Myocyte (in vitro differentiated cells): ENCODE data around the gene AUP1. TPM values are rescaled to one million over a fixed set of nuclear protein-coding genes. Genes with fewer than 3 reads are reported as not detected.
"Not testable (repeated sequence)": the region's sequence is repeated elsewhere in the genome, so short reads cannot be mapped to it uniquely, and the experiment has no call there.

Source experiments
- DNase-seq: peaks from one replicate; pipeline ENCODE4 v3.0.0-alpha.2; 2012; ENCODE audit warnings: low read depth
- polyA plus RNA-seq: library from polyadenylated mRNA; unstranded; fragments of >200 nt; gene quantifications from one replicate; pipeline ENCODE4 v1.2.1, GENCODE V29; 2012; ENCODE audit warnings: missing spikeins
- total RNA-seq: library from RNA; depleted of rRNA; stranded (reverse); fragments of >200 nt; gene quantifications from 2 replicates; pipeline ENCODE4 v1.2.3, GENCODE V29; 2014

AUP1 gene, protein sequence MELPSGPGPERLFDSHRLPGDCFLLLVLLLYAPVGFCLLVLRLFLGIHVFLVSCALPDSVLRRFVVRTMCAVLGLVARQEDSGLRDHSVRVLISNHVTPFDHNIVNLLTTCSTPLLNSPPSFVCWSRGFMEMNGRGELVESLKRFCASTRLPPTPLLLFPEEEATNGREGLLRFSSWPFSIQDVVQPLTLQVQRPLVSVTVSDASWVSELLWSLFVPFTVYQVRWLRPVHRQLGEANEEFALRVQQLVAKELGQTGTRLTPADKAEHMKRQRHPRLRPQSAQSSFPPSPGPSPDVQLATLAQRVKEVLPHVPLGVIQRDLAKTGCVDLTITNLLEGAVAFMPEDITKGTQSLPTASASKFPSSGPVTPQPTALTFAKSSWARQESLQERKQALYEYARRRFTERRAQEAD
- 111 and 125 TPM in 2 replicates for total RNA-seq
- 117 TPM for polyA plus RNA-seq

DNA sequence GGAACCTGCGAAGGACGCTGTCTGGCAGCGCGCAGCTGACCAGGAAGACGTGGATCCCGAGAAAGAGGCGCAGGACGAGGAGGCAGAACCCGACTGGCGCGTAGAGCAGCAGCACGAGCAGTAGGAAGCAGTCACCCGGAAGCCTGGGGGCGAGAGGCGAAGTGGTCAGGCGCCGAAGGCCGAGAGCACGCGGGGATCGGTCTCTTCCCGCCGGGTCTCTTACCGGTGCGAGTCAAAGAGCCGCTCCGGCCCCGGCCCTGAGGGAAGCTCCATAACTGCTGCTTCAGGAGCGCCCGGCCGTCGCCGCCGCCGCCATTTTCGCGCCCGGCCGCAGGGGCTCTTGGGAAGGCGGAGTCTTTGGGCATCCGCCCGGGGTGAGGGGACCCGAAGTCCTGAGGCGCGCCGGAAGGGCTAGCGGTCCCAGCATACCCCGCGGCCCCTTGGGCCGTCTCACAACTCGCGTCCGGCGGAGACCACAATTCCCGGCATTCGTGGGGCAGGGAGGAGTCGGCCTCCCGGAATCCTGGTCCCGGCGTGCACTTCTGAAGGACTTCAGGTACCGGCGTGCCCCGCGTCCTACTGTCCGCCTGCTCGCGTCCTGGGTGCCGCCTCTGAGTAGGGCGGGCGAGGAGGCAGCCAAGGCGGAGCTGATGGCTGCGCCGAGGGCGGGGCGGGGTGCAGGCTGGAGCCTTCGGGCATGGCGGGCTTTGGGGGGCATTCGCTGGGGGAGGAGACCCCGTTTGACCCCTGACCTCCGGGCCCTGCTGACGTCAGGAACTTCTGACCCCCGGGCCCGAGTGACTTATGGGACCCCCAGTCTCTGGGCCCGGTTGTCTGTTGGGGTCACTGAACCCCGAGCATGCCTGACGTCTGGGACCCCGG lies at the start of gene AUP1, which contains the start of gene HTRA2:
Gene AUP1 (minus strand): TSS at position 350 of the 882 bp plus-strand sequence. CDS start 77 bp downstream, at position 273.
Gene HTRA2 (plus strand): TSS at position 577 of the 882 bp plus-strand sequence. CDS start 74 bp downstream, at position 651.
- DNase-seq: peak; percentile 100

GRCh38 chr2:74578408-74578807 lies 48.9 kb upstream of the AUP1 start:
- no peak for DNase-seq

DNA sequence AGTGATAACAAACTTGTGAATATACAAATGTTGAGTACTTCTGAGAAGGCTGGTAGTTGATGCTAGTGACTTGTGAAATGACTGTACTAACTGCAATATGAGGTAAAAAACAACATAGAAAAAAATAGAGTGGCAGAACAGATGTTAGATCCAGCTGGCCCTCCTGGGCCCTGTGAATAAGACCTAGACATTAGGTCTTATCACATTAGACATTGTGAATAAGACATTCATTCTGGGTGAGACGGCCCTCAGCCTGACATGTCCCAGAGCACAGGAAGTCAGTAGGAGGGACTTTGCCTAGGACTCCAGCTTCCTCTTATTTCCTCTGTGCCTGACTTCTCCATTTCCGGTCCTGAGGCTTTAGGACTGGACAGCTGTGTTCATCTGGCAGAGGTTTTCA lies 47.9 kb upstream of the AUP1 start:
- DNase-seq: peak; percentile 71

- DNase-seq: peak; percentile 41
These were observed 47.3 kb upstream of the AUP1 start for GRCh38 chr2:74576863-74577229.

- DNase-seq: peak; percentile 77
These were observed 46.8 kb upstream of the AUP1 start for GRCh38 chr2:74576211-74576862.

GRCh38 chr2:74575320-74575719 lies 45.8 kb upstream of the AUP1 start:
- DNase-seq: no peak

DNA sequence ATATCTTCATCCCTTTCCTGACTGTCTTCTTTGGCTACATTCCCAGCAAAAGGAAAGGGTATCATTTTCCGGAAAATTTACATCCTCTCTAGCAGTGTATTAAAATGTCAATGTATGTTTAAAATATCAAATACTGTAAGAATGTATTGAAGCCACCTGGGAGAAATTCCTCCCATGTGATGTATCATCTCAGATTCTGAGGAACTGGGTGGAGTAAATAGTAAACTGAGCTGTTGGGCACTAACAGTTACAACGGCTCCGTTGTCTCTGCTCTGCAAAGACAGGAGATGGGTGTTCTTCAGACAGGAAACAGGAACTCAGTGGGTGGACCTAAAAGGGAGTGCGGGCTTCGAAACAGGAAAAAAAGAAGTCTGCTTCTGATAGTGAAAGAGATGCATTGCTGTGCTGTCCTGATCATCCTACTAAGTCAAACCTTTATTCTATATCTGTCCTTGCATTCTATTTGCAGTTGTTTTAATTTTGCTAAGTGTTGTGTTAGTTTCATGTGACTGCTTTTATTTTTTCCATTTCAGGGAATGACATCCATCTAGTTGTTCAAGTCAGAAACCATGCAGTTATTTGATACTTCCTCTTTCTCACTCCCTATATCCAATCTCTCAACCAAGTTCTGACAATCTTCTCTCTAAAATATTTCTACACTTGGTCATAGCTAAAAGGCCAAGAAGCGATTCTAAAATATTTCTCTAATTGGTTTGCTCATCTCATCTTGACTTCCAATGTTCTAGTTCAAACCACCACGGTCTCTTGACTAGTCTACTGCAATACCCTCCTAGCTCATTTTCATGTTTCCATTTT lies 44.4 kb upstream of the AUP1 start:
- DNase-seq: no peak

GRCh38 chr2:74572178-74572925 lies 42.8 kb upstream of the AUP1 start:
- no peak for DNase-seq

- no peak for DNase-seq
These were observed 41.6 kb upstream of the AUP1 start for GRCh38 chr2:74571058-74571457.

- DNase-seq: no peak
These were observed 40.2 kb upstream of the AUP1 start for GRCh38 chr2:74569686-74570085.

- DNase-seq: no peak
These were observed 38.4 kb upstream of the AUP1 start for GRCh38 chr2:74567881-74568280.

DNA sequence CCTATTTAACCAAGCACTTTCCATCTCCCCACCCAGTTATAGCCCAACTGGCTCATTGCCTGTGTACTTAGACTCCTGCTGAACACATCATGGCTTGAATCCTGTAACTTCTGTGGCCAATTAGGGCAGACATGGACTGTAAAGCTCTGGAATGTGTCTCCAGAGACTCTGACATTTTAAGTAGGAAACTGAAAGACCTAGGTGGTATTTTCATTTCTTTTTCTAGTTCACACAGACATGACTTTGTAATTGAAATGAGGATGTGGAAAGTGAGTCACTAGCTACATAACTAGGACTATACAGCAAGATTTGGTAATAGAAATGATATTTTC lies 37.2 kb upstream of the AUP1 start:
- peak; percentile 33 for DNase-seq

- no peak for DNase-seq
These were observed 36.7 kb upstream of the AUP1 start for GRCh38 chr2:74566076-74566753.

DNA sequence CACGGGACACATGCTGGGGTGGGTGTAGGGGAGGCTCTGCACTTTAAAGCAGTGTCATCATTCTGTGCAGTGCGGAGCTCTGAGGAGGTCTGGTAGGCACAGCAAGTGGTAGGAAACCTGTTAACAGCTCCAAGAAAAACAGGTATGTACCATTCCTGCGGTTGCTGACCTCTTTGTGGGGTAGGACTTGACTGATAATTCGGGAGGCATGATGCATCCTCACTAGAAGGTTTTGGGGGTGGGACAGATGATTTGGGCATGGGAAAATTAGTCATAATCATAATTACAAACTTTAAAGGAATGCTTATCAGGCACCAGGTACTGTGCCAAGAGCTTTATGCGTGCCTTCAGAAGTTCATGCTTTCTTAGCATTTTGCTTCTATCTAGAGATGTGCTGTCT lies 34.7 kb upstream of the AUP1 start:
- no peak for DNase-seq

GRCh38 chr2:74562126-74562775 lies 32.7 kb upstream of the AUP1 start:
- no peak for DNase-seq

GRCh38 chr2:74561022-74561421 lies 31.5 kb upstream of the AUP1 start:
- DNase-seq: not testable (repeated sequence)

DNA sequence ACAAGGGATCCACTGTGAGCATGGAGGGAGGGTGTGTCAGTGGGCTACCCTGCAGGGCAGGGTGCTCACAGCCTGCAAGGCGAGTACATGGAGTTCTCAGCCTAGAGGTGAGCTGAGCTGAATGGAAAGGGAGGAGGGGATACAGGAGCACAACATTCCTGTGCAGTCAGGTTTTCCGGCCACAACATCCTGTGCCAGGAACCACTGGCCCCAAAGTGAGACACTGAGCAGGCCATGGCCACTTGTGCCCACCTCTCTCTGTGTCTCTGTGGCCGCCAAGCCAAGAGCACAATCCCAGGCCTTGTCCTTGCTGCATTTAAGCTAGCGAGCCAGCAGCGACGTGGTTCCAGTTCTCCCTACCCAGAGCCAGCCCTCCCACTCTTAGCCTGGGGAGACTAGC lies 31.1 kb upstream of the AUP1 start:
- no peak for DNase-seq

DNA sequence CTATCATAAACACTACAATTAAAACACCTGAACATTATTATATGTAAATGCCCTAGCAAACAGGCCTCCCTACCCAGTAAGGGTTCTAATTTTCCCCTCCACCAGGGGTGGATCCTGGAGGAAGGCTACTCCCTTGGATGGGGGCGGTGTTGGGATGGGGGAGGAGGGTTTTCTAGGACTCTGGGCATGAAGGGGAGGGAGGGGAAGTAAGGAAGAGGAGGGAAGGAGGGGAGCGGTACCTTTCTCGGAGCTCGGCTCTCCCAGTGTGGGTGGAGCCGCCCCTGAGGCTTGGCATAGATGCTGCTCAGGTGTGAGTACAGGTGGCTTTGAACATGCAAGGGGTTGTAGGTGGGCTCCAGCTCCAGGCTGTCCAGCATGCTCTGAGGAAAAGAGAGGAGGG lies 30.4 kb upstream of the AUP1 start:
- no peak for DNase-seq
